ENCODE results near the gene MIGA2.

The MIGA2 gene

DNA sequence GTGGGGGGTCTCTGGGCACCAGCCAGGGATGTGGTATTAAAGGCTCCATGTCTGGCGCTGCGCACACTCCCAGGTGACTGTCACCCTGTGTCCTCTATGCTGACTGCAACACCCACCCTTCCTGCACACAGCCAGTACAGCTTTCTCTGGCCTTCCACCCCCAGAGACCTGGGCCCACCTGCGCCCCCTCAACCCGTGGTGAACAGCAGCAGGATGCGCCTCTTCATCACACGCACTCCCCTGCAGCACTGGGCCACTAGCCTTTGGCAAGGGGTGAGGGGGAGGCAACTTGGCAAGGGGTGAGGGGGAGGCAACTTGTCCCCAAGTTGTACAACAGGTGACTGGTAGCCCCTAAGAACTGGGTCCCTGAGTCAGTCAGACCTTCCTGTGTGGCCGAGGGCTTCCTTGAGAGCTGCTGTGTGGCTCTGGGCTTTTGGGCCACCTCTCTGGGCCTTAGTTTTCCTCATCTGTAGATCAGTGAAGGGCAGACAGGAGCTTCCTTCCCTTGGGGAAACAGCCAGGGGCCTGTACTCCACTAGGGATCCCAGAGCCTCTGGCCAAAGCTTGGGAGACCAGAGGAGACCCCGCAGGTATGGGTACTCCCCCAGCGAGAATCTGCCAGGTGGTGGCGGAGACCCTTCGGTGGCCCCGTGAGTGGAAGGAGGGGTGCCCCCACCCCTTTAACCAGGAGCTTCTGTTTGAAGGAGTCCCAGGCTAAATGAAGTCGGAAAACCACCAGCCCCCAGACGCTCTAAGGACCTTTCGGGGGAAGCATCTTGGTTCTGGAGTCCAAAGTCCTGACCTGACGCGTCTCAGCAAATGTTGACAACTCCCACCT lies 69.7 kb downstream of the MIGA2 start:
- H3K4me3 ChIP-seq (replicated peaks; ENCODE audit: insufficient read depth, low read length) = no peak overlapping the region
- no peak for TF ChIP-seq SPI1 (IDR thresholded peaks at IDR 0.05; ENCODE audit: borderline replicate concordance, low read depth)
- TF ChIP-seq, protein P1, sequence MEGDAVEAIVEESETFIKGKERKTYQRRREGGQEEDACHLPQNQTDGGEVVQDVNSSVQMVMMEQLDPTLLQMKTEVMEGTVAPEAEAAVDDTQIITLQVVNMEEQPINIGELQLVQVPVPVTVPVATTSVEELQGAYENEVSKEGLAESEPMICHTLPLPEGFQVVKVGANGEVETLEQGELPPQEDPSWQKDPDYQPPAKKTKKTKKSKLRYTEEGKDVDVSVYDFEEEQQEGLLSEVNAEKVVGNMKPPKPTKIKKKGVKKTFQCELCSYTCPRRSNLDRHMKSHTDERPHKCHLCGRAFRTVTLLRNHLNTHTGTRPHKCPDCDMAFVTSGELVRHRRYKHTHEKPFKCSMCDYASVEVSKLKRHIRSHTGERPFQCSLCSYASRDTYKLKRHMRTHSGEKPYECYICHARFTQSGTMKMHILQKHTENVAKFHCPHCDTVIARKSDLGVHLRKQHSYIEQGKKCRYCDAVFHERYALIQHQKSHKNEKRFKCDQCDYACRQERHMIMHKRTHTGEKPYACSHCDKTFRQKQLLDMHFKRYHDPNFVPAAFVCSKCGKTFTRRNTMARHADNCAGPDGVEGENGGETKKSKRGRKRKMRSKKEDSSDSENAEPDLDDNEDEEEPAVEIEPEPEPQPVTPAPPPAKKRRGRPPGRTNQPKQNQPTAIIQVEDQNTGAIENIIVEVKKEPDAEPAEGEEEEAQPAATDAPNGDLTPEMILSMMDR (IDR thresholded peaks at IDR 0.05; ENCODE audit: insufficient read depth, low read length) = no peak
- TF ChIP-seq POLR2AphosphoS5 (IDR thresholded peaks at IDR 0.05; ENCODE audit: low read depth) = no peak
- TF ChIP-seq, protein P2, sequence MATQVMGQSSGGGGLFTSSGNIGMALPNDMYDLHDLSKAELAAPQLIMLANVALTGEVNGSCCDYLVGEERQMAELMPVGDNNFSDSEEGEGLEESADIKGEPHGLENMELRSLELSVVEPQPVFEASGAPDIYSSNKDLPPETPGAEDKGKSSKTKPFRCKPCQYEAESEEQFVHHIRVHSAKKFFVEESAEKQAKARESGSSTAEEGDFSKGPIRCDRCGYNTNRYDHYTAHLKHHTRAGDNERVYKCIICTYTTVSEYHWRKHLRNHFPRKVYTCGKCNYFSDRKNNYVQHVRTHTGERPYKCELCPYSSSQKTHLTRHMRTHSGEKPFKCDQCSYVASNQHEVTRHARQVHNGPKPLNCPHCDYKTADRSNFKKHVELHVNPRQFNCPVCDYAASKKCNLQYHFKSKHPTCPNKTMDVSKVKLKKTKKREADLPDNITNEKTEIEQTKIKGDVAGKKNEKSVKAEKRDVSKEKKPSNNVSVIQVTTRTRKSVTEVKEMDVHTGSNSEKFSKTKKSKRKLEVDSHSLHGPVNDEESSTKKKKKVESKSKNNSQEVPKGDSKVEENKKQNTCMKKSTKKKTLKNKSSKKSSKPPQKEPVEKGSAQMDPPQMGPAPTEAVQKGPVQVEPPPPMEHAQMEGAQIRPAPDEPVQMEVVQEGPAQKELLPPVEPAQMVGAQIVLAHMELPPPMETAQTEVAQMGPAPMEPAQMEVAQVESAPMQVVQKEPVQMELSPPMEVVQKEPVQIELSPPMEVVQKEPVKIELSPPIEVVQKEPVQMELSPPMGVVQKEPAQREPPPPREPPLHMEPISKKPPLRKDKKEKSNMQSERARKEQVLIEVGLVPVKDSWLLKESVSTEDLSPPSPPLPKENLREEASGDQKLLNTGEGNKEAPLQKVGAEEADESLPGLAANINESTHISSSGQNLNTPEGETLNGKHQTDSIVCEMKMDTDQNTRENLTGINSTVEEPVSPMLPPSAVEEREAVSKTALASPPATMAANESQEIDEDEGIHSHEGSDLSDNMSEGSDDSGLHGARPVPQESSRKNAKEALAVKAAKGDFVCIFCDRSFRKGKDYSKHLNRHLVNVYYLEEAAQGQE (IDR thresholded peaks at IDR 0.05; ENCODE audit: insufficient replicate concordance, low read depth) = no peak
- no peak for TF ChIP-seq GABPA (IDR thresholded peaks at IDR 0.05; ENCODE audit: low read depth)
- no peak overlapping the region for H3K27ac ChIP-seq (replicated peaks)

DNA sequence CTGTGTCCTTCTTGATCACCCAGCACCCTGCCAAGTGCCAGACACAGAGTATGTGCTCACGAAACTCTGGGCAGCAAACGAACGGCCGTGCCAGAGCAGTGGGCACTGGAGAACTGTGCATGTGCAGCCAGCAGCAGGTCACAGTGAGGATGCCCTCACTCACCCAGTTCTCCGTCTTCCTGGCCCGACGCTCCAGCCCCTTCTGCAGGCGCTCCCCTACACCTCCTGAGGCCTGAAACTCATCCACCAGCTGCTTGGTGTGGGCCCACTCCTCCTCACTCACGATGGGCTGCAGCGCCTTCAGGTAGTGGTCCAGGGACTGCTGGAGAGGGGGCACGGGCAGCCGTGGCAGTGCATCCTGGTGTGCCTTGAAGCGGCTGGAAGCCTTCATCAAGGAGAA lies 71.2 kb downstream of the MIGA2 start:
- Histone ChIP-seq H3K27me3 (ENCODE audit: insufficient read depth, poor library complexity, severe bottlenecking) (no peaks in the 10 kb centered on the region), H3K4me3 (replicated peaks; ENCODE audit: insufficient read depth, low read length) (no peak overlapping the region), H3K27ac (replicated peaks) (no peak overlapping the region)
- TF ChIP-seq, protein P2 (IDR thresholded peaks at IDR 0.05; ENCODE audit: insufficient replicate concordance, low read depth) = no peak
- TF ChIP-seq GABPA (IDR thresholded peaks at IDR 0.05; ENCODE audit: low read depth) (no peak), SPI1 (IDR thresholded peaks at IDR 0.05; ENCODE audit: borderline replicate concordance, low read depth) (no peak), POLR2AphosphoS5 (IDR thresholded peaks at IDR 0.05; ENCODE audit: low read depth) (no peak)
- TF ChIP-seq, protein P1 (IDR thresholded peaks at IDR 0.05; ENCODE audit: insufficient read depth, low read length) = no peak
- no peak for DNase-seq (ENCODE audit: low read depth in 1 of 2, low spot score in 1 of 2)

More for the DNA sequence above, 69.7 kb downstream of the MIGA2 start:
- no peaks in the 10 kb centered on the region for H3K27me3 ChIP-seq (ENCODE audit: insufficient read depth, poor library complexity, severe bottlenecking)
- DNase-seq (ENCODE audit: low read depth in 1 of 2, low spot score in 1 of 2) = no peak

DNA sequence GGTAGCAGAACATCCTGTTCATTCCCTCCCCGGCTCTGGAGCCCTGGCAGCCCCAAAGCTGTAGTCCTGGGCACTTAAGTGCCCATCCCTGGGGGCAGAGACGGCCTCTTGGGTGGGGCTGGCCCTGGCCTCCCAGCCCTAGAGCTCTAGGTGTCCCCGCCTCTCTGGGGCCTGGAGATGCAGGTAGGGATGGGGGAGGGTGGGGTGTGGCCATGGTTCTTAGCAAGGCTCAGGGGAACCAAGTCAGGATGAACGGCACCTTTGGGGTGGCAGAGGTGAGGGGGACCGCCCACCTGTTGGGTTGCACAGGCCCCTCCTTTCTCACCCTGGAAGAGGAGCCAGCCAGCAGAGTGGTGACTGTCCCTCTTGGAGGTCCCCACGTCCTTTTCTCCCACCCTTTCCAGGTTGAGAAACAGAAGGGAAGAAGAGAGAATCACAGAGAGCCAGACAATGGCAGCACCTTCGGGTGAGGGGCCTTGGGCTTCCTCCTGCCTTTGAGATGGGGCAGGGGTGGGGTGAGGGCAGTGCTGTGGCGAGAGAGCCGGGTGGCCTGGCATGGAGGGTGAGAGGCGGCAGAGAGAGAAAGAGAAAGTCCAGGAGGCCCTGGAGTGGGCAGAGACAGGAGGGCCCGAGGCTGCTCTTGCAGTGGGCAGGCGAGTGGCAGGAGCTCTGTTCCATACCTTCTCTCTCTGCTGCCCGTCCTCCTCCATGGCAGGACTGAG lies 71.8 kb downstream of the MIGA2 start:
- Histone ChIP-seq H3K4me3 (replicated peaks; ENCODE audit: insufficient read depth, low read length) (no peak overlapping the region), H3K27me3 (ENCODE audit: insufficient read depth, poor library complexity, severe bottlenecking) (no peaks in the 10 kb centered on the region), H3K27ac (replicated peaks) (no peak overlapping the region)
- DNase-seq (ENCODE audit: low read depth in 1 of 2, low spot score in 1 of 2) = no peak
- TF ChIP-seq, protein P1 (IDR thresholded peaks at IDR 0.05; ENCODE audit: insufficient read depth, low read length) = no peak
- no peak for TF ChIP-seq SPI1 (IDR thresholded peaks at IDR 0.05; ENCODE audit: borderline replicate concordance, low read depth)
- TF ChIP-seq, protein P2 (IDR thresholded peaks at IDR 0.05; ENCODE audit: insufficient replicate concordance, low read depth) = no peak
- no peak for TF ChIP-seq GABPA (IDR thresholded peaks at IDR 0.05; ENCODE audit: low read depth)
- no peak for TF ChIP-seq POLR2AphosphoS5 (IDR thresholded peaks at IDR 0.05; ENCODE audit: low read depth)

Data from HL-60 (cell line).